Caco-2 (cell line): ENCODE results near the gene TRDMT1. TPM values are rescaled to one million over a fixed set of nuclear protein-coding genes. Genes with fewer than 3 reads are reported as not detected.

Experiments
- BruUV-seq: library from RNA; stranded (reverse); fragments of 400-500 nt; replicated peaks from 2 replicates; lab custom pipeline; 2021; lab: Mats Ljungman, UMichigan
- CTCF ChIA-PET: fragments of 300-600 bp; sonication (Branson Sonifier 250); formaldehyde crosslinking; loops from one replicate; lab custom pipeline; 2022; ENCODE audit warnings: antibody characterized with exemption; lab: Charles Lee
- POLR2A ChIA-PET: fragments of 300-600 bp; sonication (Branson Sonifier 250); formaldehyde crosslinking; loops from one replicate; lab custom pipeline; 2022; ENCODE audit warnings: antibody characterized with exemption; lab: Charles Lee
- DNase-seq, 2 experiments: peaks; one replicate each; pipeline versions ENCODE4 v3.0.0 to v3.0.0-alpha.2; 2020 to 2022
- H3K27me3 ChIP-seq: replicated peaks from 2 replicates; pipeline ENCODE4 v1.6.0; 2011; ENCODE audit warnings: low read length; ENCODE audit not compliant: control insufficient read depth, insufficient read depth
- H3K36me3 ChIP-seq: 2 replicates; pipeline ENCODE4 v1.5.1; 2011; ENCODE audit warnings: low read length; ENCODE audit not compliant: control insufficient read depth, insufficient read depth
- H3K4me1 ChIP-seq: fragments of 250-450 bp; sonication (Bioruptor Pico); 2 replicates; pipeline ENCODE4 v1.5.1; 2020; ENCODE audit warnings: mild to moderate bottlenecking
- H3K4me3 ChIP-seq: 2 replicates; pipeline ENCODE4 v1.5.1; 2011; ENCODE audit warnings: low read depth, mild to moderate bottlenecking, control low read depth, low read length
- H3K9me3 ChIP-seq: fragments of 250-450 bp; sonication (Bioruptor Pico); 2 replicates; pipeline ENCODE4 v1.5.1; 2020; ENCODE audit warnings: mild to moderate bottlenecking, moderate library complexity
- H3K27ac Mint-ChIP-seq: one replicate; pipeline ENCODE4 v1.8.0; 2022; ENCODE audit warnings: mixed read lengths; ENCODE audit not compliant: unreplicated experiment
- H3K27me3 Mint-ChIP-seq: one replicate; pipeline ENCODE4 v1.8.0; 2022; ENCODE audit warnings: mixed read lengths; ENCODE audit not compliant: insufficient read depth, unreplicated experiment
- H3K36me3 Mint-ChIP-seq: one replicate; pipeline ENCODE4 v1.8.0; 2022; ENCODE audit warnings: mild to moderate bottlenecking, mixed read lengths; ENCODE audit not compliant: insufficient read depth, unreplicated experiment
- H3K4me1 Mint-ChIP-seq: one replicate; pipeline ENCODE4 v1.8.0; 2022; ENCODE audit warnings: low read depth, mixed read lengths; ENCODE audit not compliant: unreplicated experiment
- H3K4me3 Mint-ChIP-seq: one replicate; pipeline ENCODE4 v1.8.0; 2022; ENCODE audit warnings: mild to moderate bottlenecking, moderate library complexity, mixed read lengths; ENCODE audit not compliant: unreplicated experiment
- H3K9me3 Mint-ChIP-seq: one replicate; pipeline ENCODE4 v1.8.0; 2022; ENCODE audit warnings: mixed read lengths; ENCODE audit not compliant: unreplicated experiment
- intact Hi-C: fragments of 100-400 bp; cut with micrococcal nuclease; formaldehyde crosslinking; loops from one replicate; pipeline ENCODE4 v1.10.0; 2022; ENCODE audit not compliant: unreplicated experiment
- total RNA-seq: library from RNA; stranded (reverse); gene quantifications from 2 replicates; pipeline ENCODE4 v1.2.3, GENCODE V29; 2022
- TF ChIP-seq, protein P1 (sequence below), 2 experiments: fragments of 200-600 bp in 1 of 2; IDR thresholded peaks; 1 replicate in 1 of 2; 2 replicates in 1 of 2; pipeline versions ENCODE4 v1.5.1 to v1.8.0; 2011 to 2022; ENCODE audit warnings: antibody characterized with exemption in 1 of 2, control low read depth in 1 of 2, inconsistent platforms in 1 of 2, low read depth in 1 of 2, low read length in 1 of 2, mild to moderate bottlenecking in 1 of 2, moderate library complexity in 1 of 2; ENCODE audit not compliant: insufficient read depth in 1 of 2, severe bottlenecking in 1 of 2, unreplicated experiment in 1 of 2

The TRDMT1 gene
- total RNA-seq, 1 experiment from 2014 or later: 8.6 TPM

GRCh38 chr10:17202506-17202905, 1.0 kb upstream of the TRDMT1 start:
- CTCF ChIA-PET: no interaction called here
- peaks cover 20% of the 10 kb centered on the region for H3K4me1 ChIP-seq
- H3K27me3 Mint-ChIP-seq: no peaks in the 10 kb centered on the region
- H3K4me3 Mint-ChIP-seq: no peak overlapping the region
- intact Hi-C loops: no loop called here
- peaks cover 9% of the 10 kb centered on the region for H3K9me3 Mint-ChIP-seq
- POLR2A ChIA-PET: no interaction called here
- no peaks in the 10 kb centered on the region for H3K9me3 ChIP-seq
- DNase-seq: no peak
- H3K27me3 ChIP-seq: no peaks in the 10 kb centered on the region
- H3K4me1 Mint-ChIP-seq: peaks cover 36% of the 10 kb centered on the region
- H3K36me3 Mint-ChIP-seq: peaks cover 11% of the 10 kb centered on the region
- BruUV-seq: no TSS peak
- TF ChIP-seq, protein P1, sequence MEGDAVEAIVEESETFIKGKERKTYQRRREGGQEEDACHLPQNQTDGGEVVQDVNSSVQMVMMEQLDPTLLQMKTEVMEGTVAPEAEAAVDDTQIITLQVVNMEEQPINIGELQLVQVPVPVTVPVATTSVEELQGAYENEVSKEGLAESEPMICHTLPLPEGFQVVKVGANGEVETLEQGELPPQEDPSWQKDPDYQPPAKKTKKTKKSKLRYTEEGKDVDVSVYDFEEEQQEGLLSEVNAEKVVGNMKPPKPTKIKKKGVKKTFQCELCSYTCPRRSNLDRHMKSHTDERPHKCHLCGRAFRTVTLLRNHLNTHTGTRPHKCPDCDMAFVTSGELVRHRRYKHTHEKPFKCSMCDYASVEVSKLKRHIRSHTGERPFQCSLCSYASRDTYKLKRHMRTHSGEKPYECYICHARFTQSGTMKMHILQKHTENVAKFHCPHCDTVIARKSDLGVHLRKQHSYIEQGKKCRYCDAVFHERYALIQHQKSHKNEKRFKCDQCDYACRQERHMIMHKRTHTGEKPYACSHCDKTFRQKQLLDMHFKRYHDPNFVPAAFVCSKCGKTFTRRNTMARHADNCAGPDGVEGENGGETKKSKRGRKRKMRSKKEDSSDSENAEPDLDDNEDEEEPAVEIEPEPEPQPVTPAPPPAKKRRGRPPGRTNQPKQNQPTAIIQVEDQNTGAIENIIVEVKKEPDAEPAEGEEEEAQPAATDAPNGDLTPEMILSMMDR (IDR thresholded peaks at IDR 0.05; ENCODE audit: insufficient read depth in 1 of 2, low read depth in 1 of 2, low read length in 1 of 2, severe bottlenecking in 1 of 2, unreplicated experiment in 1 of 2): no peak
- H3K27ac Mint-ChIP-seq: peak overlapping the region; percentile 98
- no peaks in the 10 kb centered on the region for H3K36me3 ChIP-seq
- H3K4me3 ChIP-seq: no peak overlapping the region

GRCh38 chr10:17201794-17202116, 283 bp upstream of the TRDMT1 start:
- H3K4me3 ChIP-seq: peak overlapping the region; percentile 59
- peaks cover 20% of the 10 kb centered on the region for H3K4me1 ChIP-seq
- Mint-ChIP-seq H3K36me3 (peaks cover 11% of the 10 kb centered on the region), H3K4me1 (peaks cover 36% of the 10 kb centered on the region), H3K4me3 (peak overlapping the region; percentile 99), H3K27me3 (no peaks in the 10 kb centered on the region), H3K27ac (peak overlapping the region; percentile 98), H3K9me3 (peaks cover 9% of the 10 kb centered on the region)
- DNase-seq: no peak
- intact Hi-C loops: loop anchor here (1.0 kb wide), 2 partner anchors 29 to 86 kb away; no protein-coding TSS in a partner anchor
- POLR2A ChIA-PET: interaction anchor here (1.2 to 1.7 kb wide), 2 partner anchors 384 to 442 kb away, joined by 3 to 6 read pairs; partner anchors contain the start of genes RSU1 and STAM
- TSS peak; percentile 57 for BruUV-seq
- CTCF ChIA-PET: interaction anchor here (0.5 to 1.4 kb wide), 2 partner anchors 22 to 249 kb away, joined by 3 to 4 read pairs; no protein-coding TSS in a partner anchor
- no peaks in the 10 kb centered on the region for H3K27me3 ChIP-seq
- no peaks in the 10 kb centered on the region for H3K9me3 ChIP-seq
- TF ChIP-seq, protein P1 (IDR thresholded peaks at IDR 0.05; ENCODE audit: insufficient read depth in 1 of 2, low read depth in 1 of 2, low read length in 1 of 2, severe bottlenecking in 1 of 2, unreplicated experiment in 1 of 2): no peak
- no peaks in the 10 kb centered on the region for H3K36me3 ChIP-seq

GRCh38 chr10:17200001-17200911, 1.2 kb downstream of the TRDMT1 start:
- Mint-ChIP-seq H3K36me3 (peaks cover 11% of the 10 kb centered on the region), H3K4me3 (peak overlapping the region; percentile 99), H3K27ac (peak overlapping the region; percentile 98), H3K27me3 (no peaks in the 10 kb centered on the region), H3K9me3 (peaks cover 9% of the 10 kb centered on the region), H3K4me1 (peaks cover 36% of the 10 kb centered on the region)
- intact Hi-C loops: no loop called here
- CTCF ChIA-PET: interaction anchor here (0.6 to 1.4 kb wide), 2 partner anchors 84 to 247 kb away, joined by 4 to 5 read pairs; no protein-coding TSS in a partner anchor
- H3K4me1 ChIP-seq: peaks cover 20% of the 10 kb centered on the region
- H3K9me3 ChIP-seq: no peaks in the 10 kb centered on the region
- no peak for DNase-seq
- TF ChIP-seq, protein P1 (IDR thresholded peaks at IDR 0.05; ENCODE audit: insufficient read depth in 1 of 2, low read depth in 1 of 2, low read length in 1 of 2, severe bottlenecking in 1 of 2, unreplicated experiment in 1 of 2): no peak
- POLR2A ChIA-PET: interaction anchor here (1.7 kb wide), 1 partner anchor 444 kb away, joined by 6 read pairs; the partner anchor contains the start of gene STAM
- BruUV-seq: TSS peak; percentile 54
- H3K4me3 ChIP-seq: peak overlapping the region; percentile 59
- no peaks in the 10 kb centered on the region for H3K27me3 ChIP-seq
- no peaks in the 10 kb centered on the region for H3K36me3 ChIP-seq
